Activated T-cell treated with anti-CD3 and anti-CD28 coated beads, Interleukin-2, amount 50 U/mL, for 24 hours (primary cell): Measurements from ENCODE around the gene AGBL2.
A peak's percentile ranks its signal among the peaks of the same experiment; 100 is the strongest.
"Not testable (repeated sequence)": the region's sequence is repeated elsewhere in the genome, so short reads cannot be mapped to it uniquely, and the experiment has no call there.

Source experiments
- DNase-seq: peaks from one replicate; pipeline ENCODE4 v3.0.0-alpha.2; 2020
- H3K27ac Mint-ChIP-seq: 2 replicates; pipeline ENCODE4 v1.8.0; 2020; ENCODE audit warnings: mild to moderate bottlenecking, mixed read lengths
- H3K27me3 Mint-ChIP-seq: 2 replicates; pipeline ENCODE4 v1.8.0; 2020; ENCODE audit warnings: mixed read lengths
- H3K36me3 Mint-ChIP-seq: 2 replicates; pipeline ENCODE4 v1.8.0; 2020; ENCODE audit warnings: low read depth, mixed read lengths
- H3K4me1 Mint-ChIP-seq: 2 replicates; pipeline ENCODE4 v1.8.0; 2020; ENCODE audit warnings: low read depth, mixed read lengths
- H3K4me3 Mint-ChIP-seq: 2 replicates; pipeline ENCODE4 v1.8.0; 2020; ENCODE audit warnings: mild to moderate bottlenecking, moderate library complexity, mixed read lengths
- H3K9me3 Mint-ChIP-seq: 2 replicates; pipeline ENCODE4 v1.8.0; 2020; ENCODE audit warnings: mixed read lengths

The AGBL2 gene

DNA sequence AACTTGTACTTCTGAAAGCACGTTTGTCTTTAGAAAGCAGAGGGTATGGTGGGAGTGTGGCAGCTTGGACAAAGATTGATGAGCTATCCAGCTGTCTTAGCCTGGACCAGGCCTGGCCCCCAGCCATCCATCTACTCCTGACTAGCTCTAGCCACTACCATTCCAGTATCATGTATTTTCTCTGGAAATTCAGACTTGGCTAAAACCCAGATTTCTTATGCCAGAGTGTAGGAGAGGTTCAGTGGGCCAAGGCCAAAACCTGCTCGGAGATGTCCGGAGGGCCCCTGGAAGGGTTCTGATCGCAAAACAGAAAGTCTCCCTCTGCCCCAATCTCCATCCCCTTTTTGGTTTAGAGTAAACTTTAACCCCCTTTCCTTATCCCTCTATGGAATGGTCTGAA is 48.0 kb downstream of the AGBL2 start:
- H3K9me3 Mint-ChIP-seq: no peaks in the 10 kb centered on the region
- no peaks in the 10 kb centered on the region for H3K27me3 Mint-ChIP-seq
- no peaks in the 10 kb centered on the region for H3K36me3 Mint-ChIP-seq
- no peak overlapping the region for H3K4me3 Mint-ChIP-seq
- no peak for DNase-seq
- H3K27ac Mint-ChIP-seq: no peak overlapping the region
- peaks cover 28% of the 10 kb centered on the region for H3K4me1 Mint-ChIP-seq

DNA sequence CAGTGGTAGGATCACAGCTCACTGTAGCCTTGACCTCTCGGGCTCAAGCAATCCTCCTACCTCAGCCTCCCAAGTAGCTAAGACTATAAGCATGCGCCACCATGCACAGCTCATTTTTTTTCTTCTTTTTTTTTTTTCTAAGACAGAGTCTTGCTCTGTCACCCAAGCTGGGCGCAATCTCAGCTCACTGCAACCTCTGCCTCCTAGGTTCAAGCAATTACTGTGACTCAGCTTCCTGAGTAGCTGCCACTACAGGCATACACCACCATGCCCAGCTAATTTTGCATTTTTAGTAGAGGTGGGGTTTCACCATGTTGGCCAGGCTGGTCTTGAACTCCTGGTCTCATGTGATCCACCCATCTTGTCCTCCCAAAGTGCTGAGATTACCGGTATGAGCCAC is 50.2 kb downstream of the AGBL2 start:
- H3K4me3 Mint-ChIP-seq, H3K36me3 Mint-ChIP-seq, DNase-seq, H3K27me3 Mint-ChIP-seq, H3K9me3 Mint-ChIP-seq: not testable (repeated sequence)
- Mint-ChIP-seq H3K4me1 (peaks cover 28% of the 10 kb centered on the region), H3K27ac (peak overlapping the region; percentile 40)

DNA sequence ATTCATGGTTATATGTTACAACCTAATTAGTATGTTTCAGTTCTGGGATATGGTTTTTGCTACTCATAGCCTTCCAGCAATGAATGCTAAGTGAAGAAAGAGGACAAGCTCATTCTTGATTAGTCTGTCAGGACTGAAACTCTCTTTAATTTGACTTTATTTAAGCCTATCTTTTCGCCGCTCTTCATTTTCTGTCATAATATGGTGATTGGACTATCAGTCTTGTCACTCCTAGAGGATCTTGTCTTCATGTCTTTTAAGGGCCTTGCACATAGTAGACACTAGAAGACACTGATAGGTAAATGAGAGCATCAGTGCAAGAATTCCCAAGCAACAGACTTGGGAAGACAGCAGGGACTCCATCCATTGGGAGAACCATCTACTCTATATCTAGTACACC is 53.9 kb downstream of the AGBL2 start:
- Mint-ChIP-seq H3K4me3 (no peak overlapping the region), H3K4me1 (peaks cover 21% of the 10 kb centered on the region), H3K9me3 (no peaks in the 10 kb centered on the region), H3K27me3 (peaks cover 2% of the 10 kb centered on the region), H3K36me3 (no peaks in the 10 kb centered on the region), H3K27ac (no peak overlapping the region)
- no peak for DNase-seq

DNA sequence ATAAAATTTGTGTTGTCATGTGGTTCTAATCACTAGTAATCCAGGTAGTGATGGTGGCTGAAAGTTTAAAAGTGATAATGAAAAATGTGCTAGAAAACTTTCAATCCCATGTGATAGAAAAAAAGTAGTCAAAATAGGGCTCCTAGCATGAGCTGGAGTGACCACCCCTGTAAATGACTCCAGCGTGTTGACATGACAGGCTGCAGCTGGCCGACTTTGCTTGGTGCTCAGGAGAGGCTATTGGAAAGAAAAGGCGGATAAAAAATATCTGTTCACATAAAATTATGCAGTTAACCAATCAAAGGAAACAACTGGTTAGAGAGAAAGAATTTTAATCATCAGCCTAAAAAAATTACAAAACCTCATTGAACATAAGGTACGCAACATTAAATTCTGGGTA is 55.9 kb downstream of the AGBL2 start:
- Mint-ChIP-seq H3K27me3 (peaks cover 2% of the 10 kb centered on the region), H3K4me1 (peaks cover 13% of the 10 kb centered on the region), H3K27ac (no peak overlapping the region), H3K36me3 (no peaks in the 10 kb centered on the region), H3K9me3 (no peaks in the 10 kb centered on the region), H3K4me3 (no peak overlapping the region)
- no peak for DNase-seq

DNA sequence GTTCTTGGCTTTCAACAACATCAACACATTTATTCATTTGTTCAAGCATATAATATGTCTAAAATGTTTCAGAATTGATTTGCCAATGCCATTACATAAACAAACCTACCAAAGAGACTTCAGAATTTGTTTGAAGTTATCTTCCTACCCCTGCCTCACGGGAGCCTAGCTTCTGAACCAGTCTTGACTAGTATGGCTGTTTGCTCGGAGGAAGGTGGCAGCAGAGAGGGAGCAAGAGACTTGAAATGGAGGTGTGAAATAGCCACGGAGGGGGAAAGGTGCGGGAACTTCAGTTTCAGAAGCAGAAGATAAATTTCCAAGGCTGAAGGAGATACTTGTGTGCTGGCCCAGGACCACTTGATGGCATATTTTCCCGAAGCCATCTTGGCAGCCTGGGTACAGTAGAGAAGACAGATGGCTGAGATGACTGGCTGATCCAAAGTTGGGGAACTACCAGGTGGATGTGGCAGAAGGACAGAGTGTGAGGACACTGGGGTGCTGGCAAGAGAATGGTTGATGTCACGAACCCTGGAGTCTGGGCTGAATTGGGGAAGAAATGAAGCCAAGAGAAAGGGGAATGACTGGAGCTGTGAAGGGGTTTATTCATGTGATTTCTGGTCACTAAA is 58.8 kb downstream of the AGBL2 start:
- H3K36me3 Mint-ChIP-seq: no peaks in the 10 kb centered on the region
- no peaks in the 10 kb centered on the region for H3K9me3 Mint-ChIP-seq
- H3K4me3 Mint-ChIP-seq: no peak overlapping the region
- H3K27ac Mint-ChIP-seq: no peak overlapping the region
- peaks cover 2% of the 10 kb centered on the region for H3K27me3 Mint-ChIP-seq
- H3K4me1 Mint-ChIP-seq: no peaks in the 10 kb centered on the region
- DNase-seq: no peak

DNA sequence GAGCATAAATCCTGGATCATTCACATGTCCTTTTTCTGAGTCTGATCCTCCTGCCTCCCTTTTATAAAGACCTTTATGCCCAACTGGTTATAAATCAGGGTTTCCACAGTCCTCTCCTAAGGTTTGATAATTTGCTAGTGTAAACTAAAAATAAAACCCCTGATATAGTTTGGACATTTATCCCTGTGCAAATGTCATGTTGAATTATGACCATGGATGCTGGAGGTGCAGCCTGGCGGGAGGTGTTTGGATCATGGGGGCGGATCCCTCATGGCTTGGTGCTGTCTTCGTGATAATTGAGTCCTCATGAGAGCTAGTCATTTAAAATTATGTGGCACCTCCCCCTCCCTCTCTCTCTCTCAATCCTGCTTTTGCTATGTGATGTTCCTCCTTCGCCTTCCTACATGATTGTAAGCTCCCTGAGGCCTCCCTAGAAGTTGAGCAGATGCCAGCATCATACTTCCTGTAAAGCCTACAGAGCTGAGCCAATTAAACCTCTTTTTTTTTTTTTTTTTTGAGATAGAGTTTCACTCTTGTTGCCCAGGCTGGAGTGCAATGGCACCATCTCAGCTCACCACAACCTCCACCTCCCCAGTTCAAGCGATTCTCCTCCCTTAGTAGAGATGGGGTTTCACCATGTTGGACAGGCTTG is 63.2 kb downstream of the AGBL2 start:
- no peaks in the 10 kb centered on the region for H3K4me1 Mint-ChIP-seq

DNA sequence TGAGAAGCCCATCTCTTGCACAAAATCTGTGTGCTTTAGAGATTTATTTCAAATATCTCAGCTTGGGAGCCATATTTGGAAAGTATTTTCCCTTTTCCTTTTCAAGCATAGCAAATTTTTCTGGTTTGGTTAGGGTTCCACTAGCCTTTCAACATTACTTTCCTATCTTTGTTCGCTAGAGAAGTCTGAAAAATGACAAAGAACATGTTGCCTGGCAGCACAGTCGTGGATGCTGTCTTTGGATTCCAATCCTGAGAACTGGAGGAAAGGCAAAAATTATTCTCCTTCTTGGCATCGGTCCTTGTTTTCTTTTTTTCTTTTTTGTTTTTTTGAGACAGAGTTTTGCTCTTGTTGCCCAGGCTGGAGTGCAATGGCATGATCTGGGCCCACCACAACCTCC is 65.9 kb downstream of the AGBL2 start:
- Mint-ChIP-seq H3K36me3 (no peaks in the 10 kb centered on the region), H3K4me3 (no peak overlapping the region)

More for the DNA sequence above, 63.2 kb downstream of the AGBL2 start:
- no peaks in the 10 kb centered on the region for H3K9me3 Mint-ChIP-seq
- no peak overlapping the region for H3K27ac Mint-ChIP-seq
- no peak for DNase-seq
- peaks cover 2% of the 10 kb centered on the region for H3K27me3 Mint-ChIP-seq
- H3K4me3 Mint-ChIP-seq: no peak overlapping the region
- H3K36me3 Mint-ChIP-seq: no peaks in the 10 kb centered on the region

DNA sequence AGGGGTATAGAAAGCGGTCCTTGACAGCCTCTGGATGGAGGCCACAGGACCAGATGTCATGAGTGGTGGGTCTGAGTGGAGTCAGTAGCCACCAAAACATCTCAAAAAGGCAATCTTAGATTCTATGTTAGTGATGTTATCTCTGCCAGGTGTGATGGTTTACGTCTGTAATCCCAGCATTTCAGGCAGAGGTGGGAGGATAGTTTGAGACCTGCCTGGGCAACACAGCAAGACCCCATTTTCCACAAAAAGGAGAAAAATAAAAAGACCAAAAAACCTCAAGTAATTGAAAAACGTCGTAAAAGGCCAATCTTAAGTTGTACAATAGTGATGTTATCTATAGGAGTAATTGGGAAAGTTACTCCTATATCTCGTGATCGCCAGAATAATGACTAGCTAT is 69.2 kb downstream of the AGBL2 start:
- Mint-ChIP-seq H3K27ac (no peak overlapping the region), H3K9me3 (no peaks in the 10 kb centered on the region), H3K4me1 (peaks cover 16% of the 10 kb centered on the region), H3K4me3 (no peak overlapping the region), H3K36me3 (peaks cover 11% of the 10 kb centered on the region), H3K27me3 (no peaks in the 10 kb centered on the region)
- no peak for DNase-seq

More for the DNA sequence above, 65.9 kb downstream of the AGBL2 start:
- H3K4me1 Mint-ChIP-seq: no peaks in the 10 kb centered on the region
- DNase-seq: no peak
- no peak overlapping the region for H3K27ac Mint-ChIP-seq
- H3K27me3 Mint-ChIP-seq: no peaks in the 10 kb centered on the region
- H3K9me3 Mint-ChIP-seq: no peaks in the 10 kb centered on the region

DNA sequence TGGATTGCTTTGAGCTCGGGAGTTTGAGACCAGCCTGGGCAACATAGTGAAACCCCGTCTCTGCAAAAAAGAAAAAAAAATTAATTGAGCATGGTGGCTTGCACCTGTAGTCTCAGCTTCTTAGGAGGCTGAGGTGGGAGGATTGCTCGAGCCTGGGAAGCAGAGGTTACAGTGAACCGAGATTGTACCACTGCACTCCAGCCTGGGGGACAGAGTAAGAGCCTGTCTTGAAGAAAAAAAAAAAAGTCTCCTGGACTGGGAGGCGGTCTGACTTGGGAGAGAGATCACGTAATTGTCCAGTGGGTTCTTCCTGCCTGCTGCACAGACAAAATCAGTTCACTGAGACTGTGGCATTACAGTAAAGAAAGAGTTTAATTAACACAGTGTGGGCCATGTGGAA is 69.7 kb downstream of the AGBL2 start:
- Mint-ChIP-seq H3K4me1 (peaks cover 21% of the 10 kb centered on the region), H3K4me3 (no peak overlapping the region), H3K27ac (no peak overlapping the region), H3K36me3 (peaks cover 16% of the 10 kb centered on the region), H3K27me3 (no peaks in the 10 kb centered on the region), H3K9me3 (no peaks in the 10 kb centered on the region)
- no peak for DNase-seq

DNA sequence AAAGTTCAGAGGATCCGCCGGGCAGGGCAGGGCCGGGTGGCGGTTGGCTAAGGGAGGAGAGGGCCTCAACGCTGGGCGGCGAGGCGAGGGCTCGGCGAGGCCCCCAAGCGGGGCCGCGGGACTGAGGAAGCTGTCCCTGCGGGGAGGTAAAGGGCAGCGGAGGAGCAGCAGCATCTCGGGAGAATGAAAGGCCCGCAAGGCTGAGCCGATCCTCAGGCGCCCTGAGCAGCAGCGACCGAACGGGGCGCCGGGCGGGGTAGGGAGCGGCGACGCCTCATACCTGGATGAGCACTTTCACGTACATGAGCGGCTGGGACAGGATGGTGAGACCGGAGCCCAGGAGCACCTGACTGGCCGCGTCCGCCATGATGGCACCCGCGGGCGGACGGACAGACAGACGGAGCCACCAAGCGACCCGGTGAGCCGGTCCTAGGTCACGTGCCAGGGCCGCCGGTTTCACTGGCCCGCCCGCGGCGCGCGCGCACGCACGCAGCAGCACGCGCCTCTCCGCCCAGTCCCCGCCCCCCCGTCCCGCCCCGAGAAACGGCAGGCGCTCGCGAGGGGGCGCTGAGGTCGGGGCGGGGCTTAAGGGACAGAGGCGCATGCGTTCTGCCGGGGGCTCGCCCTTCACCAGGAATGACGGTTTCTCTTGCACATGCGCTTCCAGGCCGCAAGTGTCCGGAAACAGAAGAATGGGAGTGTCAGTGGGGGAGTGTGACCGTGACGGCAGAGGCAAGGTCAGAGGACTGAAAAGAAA is 72.9 kb downstream of the AGBL2 start, which contains the start of gene MTCH2:
MTCH2 (minus strand) TSS at position 461 of the 757 bp plus-strand sequence; CDS start at position 367, 94 bp downstream.
- Mint-ChIP-seq H3K9me3 (no peaks in the 10 kb centered on the region), H3K27me3 (no peaks in the 10 kb centered on the region), H3K4me1 (peaks cover 27% of the 10 kb centered on the region), H3K27ac (peak within 1 kb of the TSS; percentile 97), H3K4me3 (peak within 1 kb of the TSS; percentile 95), H3K36me3 (peaks cover 41% of the 10 kb centered on the region)
- peak; percentile 98 for DNase-seq

DNA sequence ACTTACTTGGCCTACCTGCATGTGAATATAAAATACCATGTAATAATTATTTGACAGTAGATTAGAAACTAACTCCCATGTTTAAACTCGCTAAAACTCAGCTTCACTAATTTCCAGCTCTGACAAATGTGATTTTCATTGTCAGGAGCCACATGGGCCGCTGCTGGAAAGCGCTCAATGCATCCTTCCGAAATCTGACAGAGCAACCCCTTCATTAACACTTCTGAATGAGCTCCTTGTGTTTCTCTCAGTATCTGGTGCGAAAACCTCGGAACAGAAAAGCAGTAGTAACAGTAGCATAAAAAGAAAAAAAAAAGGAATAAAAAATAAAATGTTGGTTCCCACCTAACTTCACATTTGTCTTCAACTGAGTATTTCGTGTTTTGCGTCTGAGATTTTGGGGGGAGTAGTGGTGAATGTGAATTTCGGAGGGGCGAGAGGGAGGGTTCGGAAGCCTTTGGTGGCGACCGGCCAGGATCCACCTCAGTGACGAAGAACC is 73.5 kb downstream of the AGBL2 start:
- Mint-ChIP-seq H3K9me3 (no peaks in the 10 kb centered on the region), H3K4me1 (peaks cover 27% of the 10 kb centered on the region), H3K36me3 (peaks cover 45% of the 10 kb centered on the region), H3K27ac (peak overlapping the region; percentile 97), H3K27me3 (no peaks in the 10 kb centered on the region), H3K4me3 (peak overlapping the region; percentile 95)
- no peak for DNase-seq

DNA sequence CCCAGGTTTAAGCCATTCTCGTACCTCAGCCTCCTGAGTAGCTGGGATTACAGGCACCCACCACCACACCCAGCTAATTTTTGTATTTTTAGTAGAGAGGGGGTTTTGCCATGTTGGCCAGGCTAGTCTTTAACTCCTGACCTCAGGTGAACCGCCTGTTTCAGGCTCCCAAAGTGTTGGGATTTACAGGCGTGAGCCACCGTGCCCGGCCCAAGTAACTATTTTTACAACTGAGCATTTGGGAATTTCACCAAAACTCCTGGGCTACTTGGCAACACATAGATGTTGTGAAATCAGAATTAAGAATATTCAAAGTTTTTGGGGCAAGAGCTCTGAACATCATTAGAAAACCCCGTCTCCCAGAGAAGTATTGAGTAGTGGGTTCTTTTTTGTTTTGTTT is 74.7 kb downstream of the AGBL2 start:
- H3K36me3 Mint-ChIP-seq: peaks cover 56% of the 10 kb centered on the region
- H3K27ac Mint-ChIP-seq: peak overlapping the region; percentile 97
- not testable (repeated sequence) for H3K27me3 Mint-ChIP-seq, DNase-seq, H3K9me3 Mint-ChIP-seq
- H3K4me1 Mint-ChIP-seq: peaks cover 27% of the 10 kb centered on the region
- H3K4me3 Mint-ChIP-seq: peak overlapping the region; percentile 95

DNA sequence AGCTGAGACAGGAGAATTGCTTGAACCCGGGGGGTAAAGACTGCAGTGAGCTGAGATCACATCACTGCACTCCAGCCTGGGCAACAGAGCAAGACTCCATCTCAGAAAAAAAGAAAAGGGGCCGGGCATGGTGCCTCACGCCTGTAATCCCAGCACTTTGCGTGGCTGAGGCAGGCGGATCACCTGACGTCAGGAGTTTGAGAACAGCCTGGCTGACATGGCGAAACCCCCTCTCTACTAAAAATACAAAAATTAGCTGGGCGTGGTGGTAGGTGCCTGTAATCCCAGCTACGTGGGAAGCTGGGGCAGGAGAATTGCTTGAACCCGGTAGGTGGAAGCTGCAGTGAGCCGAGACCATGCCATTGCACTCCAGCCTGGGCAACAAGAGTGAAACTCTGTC is 78.8 kb downstream of the AGBL2 start:
- H3K9me3 Mint-ChIP-seq, H3K27me3 Mint-ChIP-seq, H3K27ac Mint-ChIP-seq, H3K4me3 Mint-ChIP-seq, DNase-seq: not testable (repeated sequence)
- H3K4me1 Mint-ChIP-seq: peaks cover 14% of the 10 kb centered on the region
- H3K36me3 Mint-ChIP-seq: peaks cover 85% of the 10 kb centered on the region

DNA sequence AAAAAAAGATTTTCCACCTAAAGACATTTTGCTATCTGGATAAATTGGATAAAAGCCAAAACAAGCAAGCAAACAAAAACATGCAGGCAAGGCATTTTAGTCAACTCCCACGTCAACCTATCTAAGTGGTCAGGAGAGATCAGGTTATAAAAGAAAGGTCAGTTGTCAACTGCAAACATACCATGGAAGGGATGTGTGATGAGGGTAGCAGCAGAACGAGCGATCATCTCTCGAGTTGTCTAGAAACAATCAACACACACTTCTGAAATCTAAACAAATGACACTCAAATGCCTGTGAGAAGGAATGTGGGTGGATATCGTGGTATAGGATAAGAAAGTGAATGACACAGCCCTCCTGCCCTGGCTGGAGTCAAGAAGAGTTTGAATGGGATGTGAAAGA is 83.7 kb downstream of the AGBL2 start:
- no peak for DNase-seq
- Mint-ChIP-seq H3K27ac (peak overlapping the region; percentile 1), H3K27me3 (no peaks in the 10 kb centered on the region), H3K4me1 (no peaks in the 10 kb centered on the region), H3K9me3 (no peaks in the 10 kb centered on the region), H3K36me3 (peaks cover 95% of the 10 kb centered on the region), H3K4me3 (no peak overlapping the region)

DNA sequence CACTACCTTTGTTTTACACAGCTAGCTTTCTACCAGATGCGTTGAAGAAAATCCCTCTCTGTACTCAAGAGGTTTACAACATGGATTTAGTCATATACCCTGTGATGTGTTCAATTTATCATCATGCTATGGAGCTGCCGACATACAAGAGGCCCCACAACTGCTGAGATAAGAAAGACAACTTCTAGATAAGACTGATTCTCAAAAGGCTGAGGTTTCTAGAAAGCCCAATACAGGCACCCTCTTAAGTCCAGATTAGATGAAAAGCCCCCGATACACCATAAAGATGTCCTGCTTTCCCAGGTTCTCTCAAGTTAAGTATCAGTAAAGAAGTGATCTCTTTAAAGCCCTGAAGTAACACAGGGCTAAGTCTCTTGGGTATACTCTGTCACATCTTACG is 87.1 kb downstream of the AGBL2 start:
- H3K36me3 Mint-ChIP-seq: peaks cover 90% of the 10 kb centered on the region
- H3K27me3 Mint-ChIP-seq: no peaks in the 10 kb centered on the region
- H3K4me1 Mint-ChIP-seq: no peaks in the 10 kb centered on the region
- no peaks in the 10 kb centered on the region for H3K9me3 Mint-ChIP-seq
- H3K4me3 Mint-ChIP-seq: no peak overlapping the region
- DNase-seq: no peak
- H3K27ac Mint-ChIP-seq: no peak overlapping the region
